Esophagus muscularis mucosa (tissue), 4 donors: Measurements from ENCODE around the gene TMEM125.

Experiments used
- CTCF ChIP-seq, 3 experiments: fragments of 200-600 bp in 2 of 3; fragments of 450-650 bp in 1 of 3; sonication (generic) in 2 of 3; IDR thresholded peaks; one replicate each; pipeline ENCODE4 v1.5.1; 2017 to 2019; ENCODE audit warnings: antibody characterized with exemption in 3 of 3, mild to moderate bottlenecking in 2 of 3, moderate library complexity in 1 of 3
- EP300 ChIP-seq: sonication (generic); formaldehyde crosslinking; IDR thresholded peaks from one replicate; pipeline ENCODE4 v1.6.1; 2017; ENCODE audit warnings: antibody characterized with exemption
- POLR2A ChIP-seq: fragments of 450-650 bp; IDR thresholded peaks from one replicate; pipeline ENCODE4 v1.6.1; 2017; ENCODE audit warnings: antibody characterized with exemption, moderate library complexity, mild to moderate bottlenecking, low read depth

- TF ChIP-seq EP300 (no peak), POLR2A (no peak), CTCF (IDR thresholded peaks at IDR 0.05) (no peak)
Observed at GRCh38 chr1:43239484-43239883, 30.3 kb upstream of the TMEM125 start.
